GM18498 (cell line): Measurements from ENCODE around the gene ESCO1.

Experiments used
- ATAC-seq: cut with Tn5 transposase; IDR thresholded peaks from one replicate; pipeline ENCODE4 v1.9.1; 2021; ENCODE audit warnings: mild to moderate bottlenecking, moderate library complexity; ENCODE audit not compliant: unreplicated experiment

The ESCO1 gene

DNA sequence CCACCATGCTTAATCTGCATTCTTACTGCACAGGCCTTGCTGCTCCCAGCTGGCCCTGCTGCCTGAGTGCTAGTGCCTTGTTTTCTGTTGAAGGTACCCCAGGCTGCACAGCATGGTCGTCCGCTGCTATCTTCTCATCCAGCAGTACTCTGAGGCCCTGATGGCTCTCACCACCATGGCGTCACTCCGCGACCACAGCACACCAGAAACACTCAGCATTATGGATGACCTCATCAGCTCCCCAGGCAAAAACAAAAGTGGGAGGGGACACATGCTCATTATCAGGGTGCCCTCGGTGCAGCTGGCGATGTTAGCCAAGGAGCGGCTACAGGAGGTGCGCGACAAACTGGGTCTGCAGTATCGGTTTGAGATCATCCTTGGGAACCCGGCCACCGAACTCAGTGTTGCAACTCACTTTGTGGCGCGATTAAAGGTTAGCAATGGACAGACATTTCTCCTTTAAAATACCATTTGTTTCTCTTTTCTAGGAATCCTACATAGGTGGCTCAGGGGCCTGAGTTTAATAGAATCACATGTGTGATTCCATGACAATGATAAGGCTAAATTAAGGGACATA, 110.5 kb downstream of the ESCO1 start:
- no peak for ATAC-seq

- ATAC-seq: no peak
Observed at GRCh38 chr18:21489119-21489750, 111.3 kb downstream of the ESCO1 start.

- ATAC-seq: no peak
Observed at GRCh38 chr18:21486905-21487437, 113.5 kb downstream of the ESCO1 start.

DNA sequence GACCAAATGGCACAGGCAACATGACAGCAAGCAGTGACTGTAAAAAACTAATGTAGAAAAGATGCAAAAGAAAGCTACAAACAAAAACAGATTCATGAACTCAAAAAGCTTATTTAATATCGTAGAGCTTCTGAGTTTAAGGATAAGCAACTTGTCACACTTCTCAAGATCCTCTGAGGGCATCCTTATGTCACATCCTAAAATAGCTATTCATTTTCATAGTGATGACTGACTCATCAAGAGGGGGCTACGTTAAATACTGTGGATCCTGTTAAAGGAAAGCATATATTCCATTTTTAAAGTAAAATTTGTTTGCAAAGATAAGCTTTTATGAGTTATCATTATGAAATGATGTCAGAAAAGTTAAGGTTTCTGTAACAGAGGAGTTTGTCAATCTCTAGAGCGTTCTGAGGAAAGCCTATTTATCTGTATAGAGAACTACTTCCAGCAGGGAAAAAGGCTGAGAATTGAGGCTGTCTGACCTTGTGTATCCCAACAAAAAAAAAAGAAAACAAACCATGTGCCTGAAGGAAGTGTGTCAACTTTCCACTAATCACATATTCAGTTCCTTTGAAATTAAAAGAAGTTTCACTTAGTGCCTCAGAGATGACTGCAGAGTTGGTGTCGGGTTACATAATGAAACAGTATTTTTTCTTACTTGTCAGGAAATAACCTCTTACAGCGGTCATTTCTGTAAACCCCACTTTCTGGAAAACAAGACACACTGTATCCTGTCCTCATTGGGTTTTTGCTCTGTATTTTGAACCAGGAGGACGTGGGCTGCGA, 115.5 kb downstream of the ESCO1 start:
- no peak for ATAC-seq

DNA sequence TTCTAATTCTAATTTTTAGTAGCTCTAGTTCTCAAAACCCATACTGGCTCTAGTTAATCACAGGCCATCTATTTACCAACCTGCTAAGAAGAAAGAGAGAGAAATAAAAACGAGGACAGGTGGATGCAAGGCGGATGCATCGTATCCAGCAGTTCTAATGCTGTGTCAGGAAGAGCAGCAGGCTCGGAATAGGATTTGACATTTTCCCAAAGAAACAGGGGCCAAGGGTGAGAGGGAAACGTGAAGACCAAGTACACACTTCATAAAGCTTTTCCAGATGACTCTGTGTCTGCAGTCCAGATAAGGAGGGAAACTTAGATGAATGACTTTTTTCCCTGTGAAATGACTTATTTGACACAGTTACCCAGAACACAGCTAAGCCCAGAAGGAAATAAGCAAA, 117.5 kb downstream of the ESCO1 start:
- no peak for ATAC-seq

GRCh38 chr18:21481739-21482138, 118.8 kb downstream of the ESCO1 start:
- no peak for ATAC-seq

GRCh38 chr18:21479721-21480120, 120.8 kb downstream of the ESCO1 start:
- ATAC-seq: no peak
